ENCODE data around the gene TTLL11.

The TTLL11 gene

GRCh38 chr9:121883281-121884056, 209.6 kb downstream of the TTLL11 start:
- no peak for TF ChIP-seq GATA2 (IDR thresholded peaks at IDR 0.05; ENCODE audit: low read depth, low read length)
- no peak for TF ChIP-seq GATA3 (IDR thresholded peaks at IDR 0.05; ENCODE audit: low read depth, low read length)

- TF ChIP-seq GATA2 (IDR thresholded peaks at IDR 0.05; ENCODE audit: low read depth, low read length) = no peak
- TF ChIP-seq GATA3 (IDR thresholded peaks at IDR 0.05; ENCODE audit: low read depth, low read length) = no peak
Measured at GRCh38 chr9:121881920-121882500, 211.1 kb downstream of the TTLL11 start.

DNA sequence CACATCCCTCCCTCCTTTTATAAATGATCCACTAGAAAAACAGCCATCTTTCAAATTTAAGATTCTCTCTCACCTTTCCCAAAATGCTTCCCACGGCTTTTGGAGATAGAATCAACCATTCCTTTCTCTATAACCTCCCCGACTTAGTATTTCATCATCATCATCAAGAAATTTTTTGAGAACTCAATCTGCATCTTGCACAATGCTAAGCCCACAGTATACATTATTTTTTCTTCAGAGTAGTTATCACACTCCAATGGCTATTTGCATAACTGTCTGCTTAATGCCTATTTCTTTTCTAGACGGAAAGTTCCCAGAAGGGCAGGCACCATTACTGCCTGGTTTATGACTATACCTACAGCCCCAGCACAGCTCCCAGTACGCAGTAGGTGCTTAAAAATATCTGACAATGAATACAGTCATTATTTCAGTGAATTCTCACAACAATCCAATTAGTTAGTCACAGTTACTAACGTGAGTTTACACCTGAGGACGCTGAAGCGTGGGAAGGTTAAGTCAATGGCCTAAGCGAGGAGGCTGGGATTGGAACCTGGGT, 212.7 kb downstream of the TTLL11 start:
- no peak for TF ChIP-seq GATA2 (IDR thresholded peaks at IDR 0.05; ENCODE audit: low read depth, low read length)
- TF ChIP-seq GATA3 (IDR thresholded peaks at IDR 0.05; ENCODE audit: low read depth, low read length) = no peak

- TF ChIP-seq GATA2 (IDR thresholded peaks at IDR 0.05; ENCODE audit: low read depth, low read length) = no peak
- TF ChIP-seq GATA3 (IDR thresholded peaks at IDR 0.05; ENCODE audit: low read depth, low read length) = no peak
Measured at GRCh38 chr9:121878271-121878822, 214.8 kb downstream of the TTLL11 start.

GRCh38 chr9:121876658-121877271, 216.3 kb downstream of the TTLL11 start:
- TF ChIP-seq GATA2 (IDR thresholded peaks at IDR 0.05; ENCODE audit: low read depth, low read length) (no peak), GATA3 (IDR thresholded peaks at IDR 0.05; ENCODE audit: low read depth, low read length) (no peak)

DNA sequence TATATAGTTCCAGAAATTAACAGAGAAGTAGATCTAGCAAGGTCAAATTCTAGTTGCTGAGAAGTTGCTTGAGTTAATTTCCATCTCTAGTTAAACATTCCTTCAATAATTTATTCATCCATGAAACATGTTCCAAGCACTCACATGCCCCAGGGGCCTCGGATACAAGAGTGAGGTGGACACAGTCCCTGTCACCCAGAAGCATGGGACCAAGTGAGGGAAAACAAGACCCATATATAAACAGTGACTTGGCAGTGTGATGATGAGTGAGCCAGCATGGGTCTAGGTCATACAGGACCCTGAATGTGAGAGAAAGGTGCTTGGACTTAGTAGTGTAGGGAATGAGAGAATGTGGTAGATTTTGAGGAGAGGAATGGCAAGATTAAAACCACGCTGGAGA, 216.9 kb downstream of the TTLL11 start:
- TF ChIP-seq GATA3 (IDR thresholded peaks at IDR 0.05; ENCODE audit: low read depth, low read length) = no peak

- no peak for TF ChIP-seq GATA2 (IDR thresholded peaks at IDR 0.05; ENCODE audit: low read depth, low read length)
- no peak for TF ChIP-seq GATA3 (IDR thresholded peaks at IDR 0.05; ENCODE audit: low read depth, low read length)
Measured at GRCh38 chr9:121874524-121874923, 218.6 kb downstream of the TTLL11 start.

DNA sequence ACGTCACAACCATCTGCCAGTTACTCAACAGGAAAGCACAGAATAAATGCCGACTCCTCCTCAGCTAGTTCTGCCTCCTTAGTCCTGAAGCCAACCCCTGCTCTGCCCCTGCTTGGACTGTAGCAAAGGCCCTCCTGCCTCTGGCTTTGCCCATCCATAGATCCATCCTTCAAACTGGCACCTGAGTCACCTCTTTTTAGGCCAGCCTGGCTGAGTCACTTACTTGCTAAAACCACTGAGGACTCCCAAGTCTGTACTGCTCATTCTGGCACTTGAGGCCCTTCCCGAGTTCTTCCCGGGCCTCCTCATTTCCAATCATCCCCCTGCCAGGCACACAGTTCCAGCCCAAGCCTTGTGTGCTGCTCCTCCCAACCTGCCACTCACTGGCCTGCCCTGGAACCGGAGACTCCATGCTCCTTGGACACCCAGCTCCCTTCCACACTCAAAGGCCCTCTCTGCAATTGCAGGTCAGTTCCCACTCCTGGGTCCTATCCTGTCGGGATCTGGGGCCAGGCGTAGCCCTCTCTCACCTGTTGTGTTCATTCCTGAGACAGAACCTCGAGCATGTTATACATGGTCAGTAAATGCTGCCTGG, 221.6 kb downstream of the TTLL11 start:
- TF ChIP-seq GATA3 (IDR thresholded peaks at IDR 0.05; ENCODE audit: low read depth, low read length) = no peak
- TF ChIP-seq GATA2 (IDR thresholded peaks at IDR 0.05; ENCODE audit: low read depth, low read length) = no peak

- TF ChIP-seq GATA3 (IDR thresholded peaks at IDR 0.05; ENCODE audit: low read depth, low read length) (no peak), GATA2 (IDR thresholded peaks at IDR 0.05; ENCODE audit: low read depth, low read length) (no peak)
Measured at GRCh38 chr9:121870271-121870670, 222.8 kb downstream of the TTLL11 start.

- no peak for TF ChIP-seq GATA2 (IDR thresholded peaks at IDR 0.05; ENCODE audit: low read depth, low read length)
- TF ChIP-seq GATA3 (IDR thresholded peaks at IDR 0.05; ENCODE audit: low read depth, low read length) = no peak
Measured at GRCh38 chr9:121868626-121869025, 224.5 kb downstream of the TTLL11 start.

- TF ChIP-seq GATA3 (IDR thresholded peaks at IDR 0.05; ENCODE audit: low read depth, low read length) (no peak), GATA2 (IDR thresholded peaks at IDR 0.05; ENCODE audit: low read depth, low read length) (no peak)
Measured at GRCh38 chr9:121866927-121867326, 226.2 kb downstream of the TTLL11 start.

DNA sequence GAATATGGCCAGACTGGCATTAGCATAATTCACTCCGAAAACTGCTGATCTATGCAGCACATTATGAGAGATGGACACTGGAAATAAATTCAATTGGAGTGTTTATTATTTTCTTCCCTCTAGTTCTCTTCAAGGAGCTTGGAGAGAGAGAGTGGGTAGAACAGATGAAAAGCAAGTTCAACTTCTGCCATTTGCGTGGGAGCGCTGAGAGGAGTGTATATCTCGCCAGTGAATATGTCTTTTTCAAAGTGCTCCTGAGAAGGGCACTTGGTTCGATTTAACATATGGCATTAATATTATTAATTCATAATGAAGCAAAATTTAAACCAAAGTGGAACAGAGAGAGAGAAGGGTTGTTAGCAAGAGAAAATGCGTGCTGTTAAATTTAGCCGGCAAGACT, 227.2 kb downstream of the TTLL11 start:
- TF ChIP-seq GATA3 (IDR thresholded peaks at IDR 0.05; ENCODE audit: low read depth, low read length) (no peak), GATA2 (IDR thresholded peaks at IDR 0.05; ENCODE audit: low read depth, low read length) (no peak)

DNA sequence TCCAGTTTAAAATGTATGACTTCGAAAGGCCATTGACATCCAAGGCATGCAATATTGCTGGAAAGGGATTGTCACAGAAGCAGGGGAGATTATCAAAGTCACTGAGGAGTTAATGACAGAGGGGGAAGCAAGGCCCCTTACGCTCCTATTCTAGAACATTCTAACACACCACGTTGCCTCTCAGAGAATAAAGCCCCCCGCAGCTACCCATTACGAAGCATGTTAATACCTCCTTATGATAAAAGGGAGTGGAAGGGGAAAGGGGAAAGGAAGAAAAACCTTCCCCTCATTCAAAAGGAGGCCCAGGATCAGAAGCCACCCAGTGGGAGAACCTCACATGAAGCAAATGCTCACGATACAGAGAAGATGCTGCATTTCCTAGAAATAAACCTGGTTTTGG, 228.0 kb downstream of the TTLL11 start:
- TF ChIP-seq GATA3 (IDR thresholded peaks at IDR 0.05; ENCODE audit: low read depth, low read length) = no peak
- no peak for TF ChIP-seq GATA2 (IDR thresholded peaks at IDR 0.05; ENCODE audit: low read depth, low read length)

DNA sequence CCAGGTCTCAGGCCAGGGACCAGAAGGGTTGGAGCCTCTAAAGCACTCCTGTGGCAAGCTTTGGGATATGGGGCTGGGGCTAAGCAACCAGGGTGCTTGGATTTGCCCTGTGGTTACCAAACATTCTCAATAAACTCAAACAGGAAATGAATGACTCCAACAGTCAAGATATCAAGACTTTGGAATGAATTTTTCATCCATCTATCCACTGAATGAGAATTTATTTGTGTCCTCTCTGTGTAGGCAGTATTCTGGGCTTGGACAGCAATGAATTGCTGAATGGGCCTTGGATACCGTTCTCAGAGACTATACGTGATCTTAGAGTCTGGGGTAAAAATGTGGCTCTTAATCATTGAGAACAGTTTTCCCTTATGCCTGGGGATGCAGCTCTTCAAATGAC, 229.2 kb downstream of the TTLL11 start:
- TF ChIP-seq GATA2 (IDR thresholded peaks at IDR 0.05; ENCODE audit: low read depth, low read length) (no peak), GATA3 (IDR thresholded peaks at IDR 0.05; ENCODE audit: low read depth, low read length) (no peak)

All from SH-SY5Y (cell line).